ENCODE data around the gene EPB41L4A. TPM values are rescaled to one million over a fixed set of nuclear protein-coding genes. Genes with fewer than 3 reads are reported as not detected.
A peak's percentile ranks its signal among the peaks of the same experiment; 100 is the strongest.

EPB41L4A gene
- total RNA-seq, 1 donor from 2014 or later = 2.7 TPM

GRCh38 chr5:112179290-112179689 lies 239.8 kb downstream of the EPB41L4A start:
- TF ChIP-seq, protein P1, sequence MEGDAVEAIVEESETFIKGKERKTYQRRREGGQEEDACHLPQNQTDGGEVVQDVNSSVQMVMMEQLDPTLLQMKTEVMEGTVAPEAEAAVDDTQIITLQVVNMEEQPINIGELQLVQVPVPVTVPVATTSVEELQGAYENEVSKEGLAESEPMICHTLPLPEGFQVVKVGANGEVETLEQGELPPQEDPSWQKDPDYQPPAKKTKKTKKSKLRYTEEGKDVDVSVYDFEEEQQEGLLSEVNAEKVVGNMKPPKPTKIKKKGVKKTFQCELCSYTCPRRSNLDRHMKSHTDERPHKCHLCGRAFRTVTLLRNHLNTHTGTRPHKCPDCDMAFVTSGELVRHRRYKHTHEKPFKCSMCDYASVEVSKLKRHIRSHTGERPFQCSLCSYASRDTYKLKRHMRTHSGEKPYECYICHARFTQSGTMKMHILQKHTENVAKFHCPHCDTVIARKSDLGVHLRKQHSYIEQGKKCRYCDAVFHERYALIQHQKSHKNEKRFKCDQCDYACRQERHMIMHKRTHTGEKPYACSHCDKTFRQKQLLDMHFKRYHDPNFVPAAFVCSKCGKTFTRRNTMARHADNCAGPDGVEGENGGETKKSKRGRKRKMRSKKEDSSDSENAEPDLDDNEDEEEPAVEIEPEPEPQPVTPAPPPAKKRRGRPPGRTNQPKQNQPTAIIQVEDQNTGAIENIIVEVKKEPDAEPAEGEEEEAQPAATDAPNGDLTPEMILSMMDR (IDR thresholded peaks at IDR 0.05) = no peak
- no peak for DNase-seq (ENCODE audit: extremely low spot score, unreplicated experiment)
- no peak overlapping the region for H3K4me3 Mint-ChIP-seq (ENCODE audit: unreplicated experiment)
- no peaks in the 10 kb centered on the region for H3K36me3 Mint-ChIP-seq (ENCODE audit: unreplicated experiment)
- H3K4me1 Mint-ChIP-seq (ENCODE audit: unreplicated experiment) = peaks cover 4% of the 10 kb centered on the region
- no peak overlapping the region for H3K27ac Mint-ChIP-seq (ENCODE audit: unreplicated experiment)
- no peaks in the 10 kb centered on the region for H3K9me3 Mint-ChIP-seq (ENCODE audit: unreplicated experiment)
- H3K27me3 Mint-ChIP-seq (ENCODE audit: unreplicated experiment) = no peaks in the 10 kb centered on the region

DNA sequence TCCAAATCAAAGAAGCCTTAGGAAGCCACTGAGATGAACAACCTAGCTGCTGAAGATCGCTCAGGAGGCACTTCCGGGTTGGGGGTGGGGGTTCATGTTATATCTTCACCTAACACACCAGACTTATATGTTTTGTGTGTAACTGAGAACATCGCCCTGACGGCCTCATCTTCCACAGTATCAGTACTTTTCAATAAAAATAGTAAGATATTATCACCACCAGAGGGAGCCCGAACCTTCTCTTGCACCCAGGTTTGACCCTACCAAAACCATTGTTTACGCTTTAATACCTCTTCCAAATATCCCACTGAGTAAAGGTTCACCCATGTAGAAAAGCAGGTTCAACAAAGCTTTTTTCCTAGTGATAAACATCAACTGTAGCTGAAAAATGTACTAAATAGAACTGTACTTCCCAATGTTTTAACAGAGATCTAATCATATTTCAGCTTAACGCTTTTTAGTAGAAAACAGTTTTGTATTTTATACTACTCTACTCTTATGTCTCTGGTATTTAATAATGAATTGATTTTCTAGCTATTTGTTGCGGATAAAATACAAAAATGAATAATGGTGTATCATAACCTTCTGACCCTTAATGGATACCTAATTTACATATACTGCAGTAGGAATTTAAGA lies 244.0 kb downstream of the EPB41L4A start:
- H3K9me3 Mint-ChIP-seq (ENCODE audit: unreplicated experiment) = no peaks in the 10 kb centered on the region
- no peak overlapping the region for H3K4me3 Mint-ChIP-seq (ENCODE audit: unreplicated experiment)
- TF ChIP-seq, protein P1 (IDR thresholded peaks at IDR 0.05) = peak; percentile 80
- H3K27me3 Mint-ChIP-seq (ENCODE audit: unreplicated experiment) = no peaks in the 10 kb centered on the region
- H3K4me1 Mint-ChIP-seq (ENCODE audit: unreplicated experiment) = peaks cover 6% of the 10 kb centered on the region
- DNase-seq (ENCODE audit: extremely low spot score, unreplicated experiment) = no peak
- no peak overlapping the region for H3K27ac Mint-ChIP-seq (ENCODE audit: unreplicated experiment)
- H3K36me3 Mint-ChIP-seq (ENCODE audit: unreplicated experiment) = no peaks in the 10 kb centered on the region

DNA sequence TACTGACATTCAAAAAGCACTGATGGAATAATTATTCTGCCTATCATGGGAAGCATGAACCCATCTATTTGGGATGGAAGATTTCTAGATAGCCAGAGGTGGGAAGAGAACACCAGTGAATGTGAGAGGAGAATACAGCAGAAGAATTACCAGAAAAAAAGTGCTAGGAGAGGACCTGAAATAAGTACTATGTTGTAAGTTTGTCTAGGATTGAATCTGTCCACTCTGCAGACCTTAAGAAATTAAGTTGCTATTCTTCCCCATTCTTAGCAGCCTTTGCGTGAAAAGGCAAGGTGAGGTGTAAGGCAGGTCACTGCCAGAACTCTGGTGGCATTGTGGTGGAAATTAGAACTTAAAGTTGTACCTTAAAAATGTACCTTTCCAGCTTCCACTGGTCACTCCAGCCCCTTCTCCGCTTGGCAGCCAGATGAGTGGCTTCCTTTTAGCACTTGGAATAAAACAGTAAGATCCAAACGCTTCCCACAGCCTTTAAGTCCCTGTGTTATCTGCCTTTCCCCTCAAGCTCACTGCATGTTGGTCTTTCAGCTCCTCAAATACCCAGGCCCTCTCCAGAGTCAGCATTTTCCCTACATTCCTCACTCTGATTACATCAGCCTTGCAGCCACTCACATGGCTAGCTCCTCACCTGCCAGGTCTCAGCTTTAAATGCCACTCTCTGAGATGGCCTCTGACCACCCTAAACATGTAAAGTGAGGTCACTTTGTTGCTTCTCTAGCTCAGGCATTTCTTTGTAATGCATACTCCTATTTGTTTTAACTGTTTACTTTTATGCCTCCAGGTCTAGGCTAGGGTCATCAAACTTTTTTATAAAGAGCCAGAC lies 253.0 kb downstream of the EPB41L4A start:
- Mint-ChIP-seq H3K9me3 (ENCODE audit: unreplicated experiment) (no peaks in the 10 kb centered on the region), H3K4me3 (ENCODE audit: unreplicated experiment) (no peak overlapping the region), H3K36me3 (ENCODE audit: unreplicated experiment) (peaks cover 27% of the 10 kb centered on the region), H3K27me3 (ENCODE audit: unreplicated experiment) (no peaks in the 10 kb centered on the region), H3K4me1 (ENCODE audit: unreplicated experiment) (peaks cover 13% of the 10 kb centered on the region), H3K27ac (ENCODE audit: unreplicated experiment) (no peak overlapping the region)
- no peak for DNase-seq (ENCODE audit: extremely low spot score, unreplicated experiment)
- TF ChIP-seq, protein P1 (IDR thresholded peaks at IDR 0.05) = no peak

GRCh38 chr5:112165399-112165798 lies 253.7 kb downstream of the EPB41L4A start:
- Mint-ChIP-seq H3K9me3 (ENCODE audit: unreplicated experiment) (peaks cover 1% of the 10 kb centered on the region), H3K4me1 (ENCODE audit: unreplicated experiment) (peaks cover 17% of the 10 kb centered on the region), H3K27ac (ENCODE audit: unreplicated experiment) (no peak overlapping the region), H3K4me3 (ENCODE audit: unreplicated experiment) (no peak overlapping the region), H3K36me3 (ENCODE audit: unreplicated experiment) (peaks cover 27% of the 10 kb centered on the region), H3K27me3 (ENCODE audit: unreplicated experiment) (no peaks in the 10 kb centered on the region)
- TF ChIP-seq, protein P1 (IDR thresholded peaks at IDR 0.05) = no peak
- no peak for DNase-seq (ENCODE audit: extremely low spot score, unreplicated experiment)

- Mint-ChIP-seq H3K27me3 (ENCODE audit: unreplicated experiment) (no peaks in the 10 kb centered on the region), H3K9me3 (ENCODE audit: unreplicated experiment) (peaks cover 4% of the 10 kb centered on the region), H3K4me1 (ENCODE audit: unreplicated experiment) (peaks cover 20% of the 10 kb centered on the region), H3K36me3 (ENCODE audit: unreplicated experiment) (peaks cover 27% of the 10 kb centered on the region), H3K4me3 (ENCODE audit: unreplicated experiment) (peak overlapping the region; percentile 14), H3K27ac (ENCODE audit: unreplicated experiment) (no peak overlapping the region)
- no peak for DNase-seq (ENCODE audit: extremely low spot score, unreplicated experiment)
- TF ChIP-seq, protein P1 (IDR thresholded peaks at IDR 0.05) = no peak
Measured at GRCh38 chr5:112163435-112163834, 255.6 kb downstream of the EPB41L4A start.

Data from osteocyte (in vitro differentiated cells).